Suppressor macrophage treated with lipopolysaccharide for 1 hour (primary cell): ENCODE data around the gene SLITRK2.

Experiments used
- DNase-seq, 3 donors: peaks; one replicate each; pipeline ENCODE4 v3.0.0-alpha.2; 2020 to 2022

The SLITRK2 gene

GRCh38 chrX:145861818-145862217, 44.2 kb downstream of the SLITRK2 start:
- no peak for DNase-seq

- DNase-seq = no peak
These were observed 47.5 kb downstream of the SLITRK2 start for GRCh38 chrX:145865082-145865481.
